Stimulated activated CD8-positive, alpha-beta memory T cell treated with anti-CD3 and anti-CD28 coated beads, Interleukin-2, amount 100 ng/mL, for 1 hour (primary cell): ENCODE results near the gene SYNJ1.
"Not testable (repeated sequence)": the region's sequence is repeated elsewhere in the genome, so short reads cannot be mapped to it uniquely, and the experiment has no call there.

Experiments
- DNase-seq, 2 donors: peaks; one replicate each; pipeline ENCODE4 v3.0.0-alpha.2; 2020; ENCODE audit warnings: low read depth in 2 of 2

The SYNJ1 gene, protein sequence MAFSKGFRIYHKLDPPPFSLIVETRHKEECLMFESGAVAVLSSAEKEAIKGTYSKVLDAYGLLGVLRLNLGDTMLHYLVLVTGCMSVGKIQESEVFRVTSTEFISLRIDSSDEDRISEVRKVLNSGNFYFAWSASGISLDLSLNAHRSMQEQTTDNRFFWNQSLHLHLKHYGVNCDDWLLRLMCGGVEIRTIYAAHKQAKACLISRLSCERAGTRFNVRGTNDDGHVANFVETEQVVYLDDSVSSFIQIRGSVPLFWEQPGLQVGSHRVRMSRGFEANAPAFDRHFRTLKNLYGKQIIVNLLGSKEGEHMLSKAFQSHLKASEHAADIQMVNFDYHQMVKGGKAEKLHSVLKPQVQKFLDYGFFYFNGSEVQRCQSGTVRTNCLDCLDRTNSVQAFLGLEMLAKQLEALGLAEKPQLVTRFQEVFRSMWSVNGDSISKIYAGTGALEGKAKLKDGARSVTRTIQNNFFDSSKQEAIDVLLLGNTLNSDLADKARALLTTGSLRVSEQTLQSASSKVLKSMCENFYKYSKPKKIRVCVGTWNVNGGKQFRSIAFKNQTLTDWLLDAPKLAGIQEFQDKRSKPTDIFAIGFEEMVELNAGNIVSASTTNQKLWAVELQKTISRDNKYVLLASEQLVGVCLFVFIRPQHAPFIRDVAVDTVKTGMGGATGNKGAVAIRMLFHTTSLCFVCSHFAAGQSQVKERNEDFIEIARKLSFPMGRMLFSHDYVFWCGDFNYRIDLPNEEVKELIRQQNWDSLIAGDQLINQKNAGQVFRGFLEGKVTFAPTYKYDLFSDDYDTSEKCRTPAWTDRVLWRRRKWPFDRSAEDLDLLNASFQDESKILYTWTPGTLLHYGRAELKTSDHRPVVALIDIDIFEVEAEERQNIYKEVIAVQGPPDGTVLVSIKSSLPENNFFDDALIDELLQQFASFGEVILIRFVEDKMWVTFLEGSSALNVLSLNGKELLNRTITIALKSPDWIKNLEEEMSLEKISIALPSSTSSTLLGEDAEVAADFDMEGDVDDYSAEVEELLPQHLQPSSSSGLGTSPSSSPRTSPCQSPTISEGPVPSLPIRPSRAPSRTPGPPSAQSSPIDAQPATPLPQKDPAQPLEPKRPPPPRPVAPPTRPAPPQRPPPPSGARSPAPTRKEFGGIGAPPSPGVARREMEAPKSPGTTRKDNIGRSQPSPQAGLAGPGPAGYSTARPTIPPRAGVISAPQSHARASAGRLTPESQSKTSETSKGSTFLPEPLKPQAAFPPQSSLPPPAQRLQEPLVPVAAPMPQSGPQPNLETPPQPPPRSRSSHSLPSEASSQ (N-terminal part only)

DNA sequence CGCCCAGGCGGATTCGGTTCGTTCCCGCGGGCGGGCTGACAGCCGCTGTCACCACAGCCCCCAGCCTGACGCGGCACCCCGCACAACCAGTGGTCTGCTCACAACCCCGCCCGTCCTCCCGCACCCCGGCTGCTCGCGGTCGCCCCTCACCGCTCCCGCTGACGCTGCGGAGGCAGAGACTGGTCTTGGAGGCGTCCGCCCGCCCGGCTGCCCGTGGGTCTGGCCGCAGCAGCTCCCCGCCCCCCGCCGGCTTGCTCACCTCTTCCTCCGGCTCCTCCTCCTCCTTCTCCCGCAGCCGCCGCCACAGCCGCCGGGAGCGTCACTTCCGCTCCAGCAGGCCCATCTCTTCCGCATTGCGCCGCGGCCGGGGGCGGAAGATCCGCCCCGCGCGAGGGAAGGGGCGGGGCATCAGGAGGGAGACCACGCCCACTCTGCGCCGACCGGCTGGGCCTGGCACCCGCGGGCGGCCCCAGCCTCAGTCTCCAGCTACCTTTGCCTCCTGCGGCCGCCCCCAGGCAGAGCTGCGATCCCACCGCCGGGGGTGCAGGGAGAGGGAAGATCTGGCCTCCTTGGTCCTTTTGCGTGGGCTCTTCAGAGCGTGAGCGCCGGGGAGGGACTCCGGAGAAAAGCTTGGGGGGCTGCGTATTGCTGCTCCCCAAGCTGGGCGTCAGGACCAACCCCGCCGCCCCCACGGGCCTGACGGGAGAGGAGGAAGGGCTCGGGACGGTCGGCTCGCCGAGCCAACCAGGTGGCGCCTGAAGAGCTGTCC is at the start of gene SYNJ1:
SYNJ1 (minus strand) TSS at position 327 of the 769 bp plus-strand sequence. CDS start 1,118 bp downstream, outside the sequence.
- peak; percentile 87 to 89 for DNase-seq

DNA sequence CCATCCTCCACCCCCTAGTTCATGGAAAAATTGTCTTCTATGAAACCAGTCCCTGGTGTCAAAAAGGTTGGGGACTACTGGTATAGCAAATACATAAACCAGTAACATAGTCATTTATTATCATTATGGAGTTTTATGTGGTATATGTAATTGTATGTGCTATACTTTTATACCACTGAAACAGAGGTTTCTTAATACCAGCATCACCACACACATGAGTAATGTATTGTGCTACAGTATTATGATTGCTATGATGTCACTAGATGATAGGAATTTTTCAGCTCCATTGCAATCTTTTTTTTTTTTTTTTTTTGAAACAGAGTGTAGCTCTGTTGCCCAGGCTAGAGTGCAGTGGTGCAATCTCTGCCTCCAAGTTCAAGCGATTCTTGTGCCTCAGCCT is 49.5 kb upstream of the SYNJ1 start:
- no peak for DNase-seq

DNA sequence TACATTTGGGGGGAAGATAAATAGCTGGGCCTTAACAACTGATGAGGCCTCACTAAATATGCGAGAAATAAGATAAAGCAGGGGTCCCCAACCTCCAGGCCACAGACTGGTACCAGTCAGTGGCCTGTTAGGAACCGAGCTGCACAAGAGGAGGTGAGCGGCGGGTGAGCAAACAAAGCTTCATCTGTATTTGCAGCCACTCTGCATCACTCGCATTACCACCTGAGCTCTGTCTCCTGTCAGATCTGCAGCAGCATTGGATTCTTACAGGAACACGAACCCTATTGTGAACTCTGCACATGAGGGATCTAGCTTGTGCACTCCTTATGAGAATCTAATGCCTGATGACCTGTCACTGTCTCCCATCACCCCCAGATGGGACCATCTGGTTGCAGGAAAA is 48.9 kb upstream of the SYNJ1 start:
- no peak for DNase-seq

DNA sequence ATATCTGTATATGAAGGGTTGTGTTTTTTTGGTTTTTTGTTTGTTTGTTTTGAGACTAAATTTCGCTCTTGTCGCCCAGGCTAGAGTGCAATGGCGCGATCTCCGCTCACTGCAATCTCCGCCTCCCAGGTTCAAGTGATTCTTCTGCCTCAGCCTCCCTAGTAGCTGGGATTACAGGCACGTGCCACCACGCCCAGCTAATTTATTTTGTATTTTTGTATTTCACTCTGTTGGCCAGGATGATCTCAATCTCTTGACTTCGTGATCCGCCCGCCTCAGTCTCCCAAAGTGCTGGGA is 45.2 kb upstream of the SYNJ1 start:
- not testable (repeated sequence) for DNase-seq

DNA sequence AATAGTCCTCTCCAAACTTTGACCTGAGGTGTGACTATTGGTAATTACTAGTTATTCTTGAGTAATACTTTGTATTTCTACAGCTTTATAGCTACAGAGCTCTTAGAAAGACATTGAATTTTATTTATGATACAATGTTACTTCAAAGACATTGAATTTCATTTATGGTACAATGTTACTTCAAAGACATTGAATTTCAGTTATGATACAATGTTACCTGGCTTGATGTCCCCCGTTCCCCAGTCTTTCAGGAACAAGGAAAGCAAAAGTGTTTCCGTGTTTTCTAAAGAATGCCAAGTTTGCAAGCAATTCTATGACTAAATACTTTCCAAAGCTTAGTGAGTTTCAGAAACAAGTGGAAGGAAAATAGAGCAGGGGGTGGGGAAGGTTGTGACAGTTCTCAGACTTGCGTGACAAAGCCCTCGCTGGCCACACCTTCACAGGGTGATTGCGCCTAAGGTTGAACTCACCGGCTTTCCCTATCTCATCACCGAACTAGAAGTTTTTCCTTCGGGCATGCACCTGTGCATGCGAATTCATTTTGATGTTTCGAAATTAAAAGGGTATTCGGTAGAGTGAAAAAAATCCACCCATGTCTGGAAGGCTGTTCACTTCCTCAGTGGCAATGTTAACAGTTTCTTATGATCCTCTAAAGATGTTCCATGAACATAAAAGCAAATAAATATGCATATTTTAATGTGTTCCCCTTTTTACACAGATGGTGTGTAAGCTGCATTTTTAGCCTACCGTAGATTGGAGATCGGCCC is 44.7 kb upstream of the SYNJ1 start:
- peak in 1 of 2 donors; percentile 30 for DNase-seq

DNA sequence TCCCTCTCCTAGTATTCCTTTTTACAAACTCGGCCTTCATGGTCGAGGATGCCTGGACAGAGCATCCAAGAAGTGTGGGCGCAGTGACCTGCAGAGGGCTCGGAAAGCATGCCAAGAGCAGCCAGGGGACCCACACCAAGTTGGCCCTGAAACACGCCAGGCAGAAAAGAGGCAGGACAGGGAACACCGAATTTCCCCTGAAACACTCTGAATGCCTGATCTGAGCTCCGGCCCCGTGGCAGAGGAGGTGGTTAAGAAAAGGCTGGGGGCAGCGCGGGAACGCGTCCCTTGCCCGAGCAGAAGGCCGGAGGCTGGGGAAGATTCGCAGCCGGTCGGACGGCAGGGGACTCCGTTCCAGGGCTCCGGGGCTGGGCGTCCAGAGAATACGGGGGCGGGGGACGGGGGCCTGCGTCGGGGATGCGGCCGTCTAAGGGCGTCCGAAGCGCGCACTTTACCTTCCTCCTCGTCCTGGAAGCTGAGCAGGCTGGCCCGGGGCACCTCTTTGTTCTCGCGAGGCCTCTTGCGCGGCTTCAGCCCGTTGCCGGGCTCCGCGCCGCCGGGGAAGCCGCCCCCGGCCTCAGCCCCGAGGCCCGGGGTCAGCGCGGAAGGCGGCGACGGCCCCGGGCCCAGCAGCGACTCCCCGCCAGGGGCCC is 43.2 kb upstream of the SYNJ1 start:
- DNase-seq: peak; percentile 3 to 9

DNA sequence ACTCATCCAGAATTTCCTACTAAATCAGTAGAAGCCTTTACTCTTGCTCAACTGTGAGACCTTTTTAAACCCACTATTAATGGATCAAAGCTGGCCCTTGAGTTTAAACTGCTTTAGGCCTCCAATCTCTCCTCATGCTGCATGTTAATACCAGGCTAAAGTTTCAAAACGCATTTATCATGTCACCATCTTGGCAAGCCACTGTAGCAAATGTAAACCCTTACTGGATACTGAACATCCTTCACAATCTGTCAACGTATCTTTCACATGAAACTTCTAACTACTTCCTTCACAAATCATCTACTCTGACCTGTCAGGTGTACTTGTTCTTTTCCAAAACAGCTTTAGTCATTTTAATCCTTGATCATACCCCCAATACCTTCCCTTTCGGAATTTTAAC is 40.7 kb upstream of the SYNJ1 start:
- no peak for DNase-seq

DNA sequence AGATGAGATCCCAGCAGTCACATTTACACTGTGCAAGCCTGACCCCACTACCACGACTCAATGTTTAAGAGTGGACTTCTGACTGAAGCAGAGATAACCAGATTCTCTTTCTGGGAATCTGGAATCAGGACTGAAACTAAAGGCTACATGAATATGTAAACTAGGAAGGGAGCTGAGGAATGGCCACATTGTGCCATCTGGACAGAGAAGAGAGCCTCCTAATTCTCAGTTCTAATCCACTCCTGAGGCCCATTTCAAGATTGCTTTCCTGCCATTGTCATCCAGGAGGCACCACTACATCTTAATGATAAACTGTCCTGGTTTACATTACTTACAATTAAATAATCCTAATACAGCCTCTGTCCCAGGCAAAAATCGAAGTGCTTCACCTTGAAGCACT is 37.2 kb upstream of the SYNJ1 start:
- DNase-seq: no peak

DNA sequence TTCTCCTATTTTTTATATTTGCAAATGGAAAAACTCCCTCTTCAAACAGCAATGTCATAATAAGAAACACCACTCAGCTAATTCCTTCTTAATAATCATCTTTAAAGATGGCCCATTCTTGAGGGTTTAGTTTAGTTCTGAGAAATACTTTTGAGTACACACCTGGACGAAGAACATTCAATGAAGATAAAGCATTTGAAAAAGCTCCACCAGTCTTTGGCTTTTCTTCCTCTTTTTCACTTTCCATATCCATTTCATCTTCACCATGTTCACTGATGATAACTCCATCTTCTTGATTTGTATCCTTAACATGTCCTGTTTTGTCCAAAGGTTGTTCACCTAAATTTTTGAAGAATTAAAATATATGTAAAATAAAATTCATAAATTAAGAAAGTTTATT is 36.4 kb upstream of the SYNJ1 start:
- no peak for DNase-seq

DNA sequence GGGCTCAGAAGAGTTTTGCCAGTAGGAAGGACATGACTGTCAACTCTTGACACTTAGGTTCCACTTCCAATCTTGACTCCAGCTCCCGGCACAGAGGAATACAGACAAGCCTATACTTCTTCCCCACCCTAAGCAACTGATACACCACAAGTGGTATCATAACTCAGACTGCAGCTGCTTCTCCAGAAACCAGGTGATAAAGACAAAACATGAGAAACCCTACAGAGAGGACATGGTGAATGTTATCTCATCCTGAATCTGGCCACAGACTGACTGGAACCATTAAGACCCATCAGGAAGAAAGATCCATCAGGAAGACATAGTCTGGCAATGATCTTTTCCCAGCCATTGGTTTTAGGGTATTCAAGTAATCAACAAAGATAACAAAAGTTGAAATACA is 30.0 kb upstream of the SYNJ1 start:
- no peak for DNase-seq

DNA sequence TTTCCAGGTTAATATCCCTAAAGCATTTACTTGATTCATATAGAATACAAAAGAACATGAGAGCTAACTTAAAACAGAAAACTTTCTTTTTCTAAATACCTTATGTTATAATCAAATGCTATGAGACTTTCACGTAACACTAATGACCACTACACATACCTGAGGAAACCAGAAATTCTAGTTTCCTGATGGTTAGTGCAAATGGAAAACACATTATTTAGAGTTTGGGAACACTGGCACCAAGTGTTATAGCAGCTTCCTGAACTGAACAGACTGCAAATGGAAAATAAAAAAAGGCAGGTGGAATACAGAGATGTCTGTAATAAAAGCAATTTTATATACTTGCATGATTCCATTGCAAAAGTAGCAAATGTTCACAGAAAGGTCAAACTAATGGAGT is 28.3 kb upstream of the SYNJ1 start:
- no peak for DNase-seq

DNA sequence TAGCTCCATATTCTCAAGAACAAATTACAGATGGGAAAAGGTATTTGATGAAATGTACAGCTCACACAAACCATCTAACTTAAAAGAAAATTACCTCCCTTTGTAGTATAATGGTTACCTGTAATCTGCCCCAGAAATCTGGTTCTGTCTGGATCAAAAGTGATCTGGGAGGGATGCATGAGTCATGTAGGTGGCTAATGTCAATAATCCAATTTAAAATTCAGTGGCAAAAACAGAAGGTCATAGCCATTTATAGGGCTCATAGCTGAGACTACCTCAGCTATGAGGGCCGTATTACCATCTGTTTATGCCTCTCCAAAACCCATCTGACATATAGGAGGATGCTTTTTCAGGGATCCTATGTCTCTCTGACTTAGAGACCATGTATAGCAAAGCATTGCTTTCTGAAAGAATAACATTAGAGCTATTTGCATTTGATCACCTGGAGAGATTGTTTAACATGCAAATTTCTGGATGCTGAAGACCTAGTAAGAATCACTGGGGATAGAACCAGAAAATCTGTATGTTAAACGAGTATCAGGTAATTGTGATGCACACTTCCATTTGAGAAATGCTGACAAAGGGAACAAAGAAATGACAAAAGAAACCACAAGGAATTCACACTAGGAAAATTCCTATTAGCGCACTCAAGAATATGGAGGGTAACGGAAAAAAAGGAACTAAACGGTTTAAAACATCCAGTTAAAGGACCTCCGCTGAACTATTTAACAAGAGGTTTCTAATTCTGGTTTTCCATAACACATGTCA is 26.2 kb upstream of the SYNJ1 start:
- DNase-seq: no peak

DNA sequence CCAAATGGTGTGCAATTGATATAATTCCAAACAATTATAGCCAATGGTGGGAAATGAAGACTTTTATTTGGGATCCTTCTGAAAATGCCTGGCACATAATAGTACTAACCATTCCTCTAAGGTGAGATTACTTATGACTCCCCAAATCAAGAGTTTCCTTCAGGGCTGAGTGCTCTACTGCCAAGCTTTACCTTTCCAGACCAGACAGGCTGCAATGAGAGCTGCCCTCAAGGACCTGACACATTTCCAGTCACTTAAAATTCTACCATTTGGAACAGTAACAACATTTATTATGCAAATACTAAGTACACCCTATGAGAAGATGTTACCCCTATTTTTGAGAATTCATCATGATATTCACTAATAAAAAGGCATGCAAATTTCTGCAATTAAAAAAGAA is 22.6 kb upstream of the SYNJ1 start:
- no peak for DNase-seq

DNA sequence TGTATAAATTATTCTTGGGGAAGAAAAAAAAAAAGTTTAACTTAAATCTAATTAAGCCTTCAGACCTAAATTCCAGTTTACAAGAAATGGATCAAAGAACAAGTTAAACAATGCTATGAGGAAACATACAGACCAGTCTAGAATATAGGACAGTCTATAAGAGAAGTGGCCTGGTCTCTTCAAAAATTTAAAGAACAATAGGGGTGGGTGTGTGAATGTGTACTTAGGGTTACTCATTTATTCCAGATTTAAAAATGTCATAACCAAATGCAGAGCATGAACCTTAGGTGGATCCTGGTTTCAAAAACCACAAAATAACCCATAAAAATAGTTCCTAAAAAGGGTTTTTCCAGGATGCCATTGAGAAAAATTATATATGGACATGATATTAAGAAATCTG is 21.8 kb upstream of the SYNJ1 start:
- no peak for DNase-seq

DNA sequence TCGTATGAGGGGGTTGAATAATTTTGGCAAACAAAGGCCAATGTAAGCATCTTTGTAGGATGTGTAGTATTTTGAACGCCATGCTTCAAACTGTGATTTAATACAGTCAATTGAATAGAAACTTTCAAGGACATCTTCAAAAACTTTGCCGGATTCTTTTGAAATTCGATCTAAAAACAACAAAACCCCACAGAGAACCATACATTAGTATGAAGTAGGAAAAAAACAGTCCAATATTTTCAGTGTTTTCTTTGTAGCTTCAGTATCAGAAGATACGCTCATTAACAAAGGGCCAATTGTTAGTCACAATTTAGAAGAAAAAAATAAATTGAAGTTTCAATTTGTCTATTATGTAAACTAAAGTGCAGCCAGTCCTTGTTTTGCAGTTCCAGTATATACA is 20.7 kb upstream of the SYNJ1 start:
- DNase-seq: no peak

DNA sequence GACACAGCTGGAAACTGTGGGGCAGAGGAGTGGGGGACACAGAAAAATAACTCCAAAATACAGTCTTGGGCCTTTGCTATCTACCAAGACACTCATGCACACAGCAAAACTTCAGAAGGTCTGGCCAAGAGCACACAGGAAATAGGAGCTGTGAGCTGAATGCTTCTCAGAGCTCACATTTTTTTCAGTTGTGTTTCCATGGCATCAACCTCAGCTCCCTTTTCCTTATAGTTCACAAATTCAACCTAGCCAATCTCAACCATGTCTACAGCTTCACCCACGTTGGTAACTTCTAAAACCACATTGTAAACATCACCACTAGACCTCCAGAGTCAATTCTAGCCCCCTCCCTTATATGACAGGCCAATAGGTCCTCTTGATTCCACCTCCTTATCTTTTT is 19.6 kb upstream of the SYNJ1 start:
- no peak for DNase-seq

DNA sequence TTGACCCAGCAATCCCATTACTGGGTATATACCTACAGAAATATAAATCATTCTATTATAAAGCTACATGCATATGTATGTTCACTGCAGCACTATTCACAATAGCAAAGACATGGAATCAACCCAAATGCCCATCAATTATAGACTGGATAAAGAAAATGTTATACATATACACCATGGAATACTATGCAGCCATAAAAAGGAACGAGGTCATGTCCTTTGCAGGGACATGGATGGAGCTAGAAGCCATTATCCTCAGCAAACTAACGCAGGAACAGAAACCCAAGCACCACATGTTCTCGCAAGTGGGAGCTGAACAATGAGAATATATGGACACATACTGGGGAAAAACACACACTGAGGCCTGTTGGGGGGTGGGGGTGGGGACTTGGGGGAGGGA is 18.9 kb upstream of the SYNJ1 start:
- not testable (repeated sequence) for DNase-seq

DNA sequence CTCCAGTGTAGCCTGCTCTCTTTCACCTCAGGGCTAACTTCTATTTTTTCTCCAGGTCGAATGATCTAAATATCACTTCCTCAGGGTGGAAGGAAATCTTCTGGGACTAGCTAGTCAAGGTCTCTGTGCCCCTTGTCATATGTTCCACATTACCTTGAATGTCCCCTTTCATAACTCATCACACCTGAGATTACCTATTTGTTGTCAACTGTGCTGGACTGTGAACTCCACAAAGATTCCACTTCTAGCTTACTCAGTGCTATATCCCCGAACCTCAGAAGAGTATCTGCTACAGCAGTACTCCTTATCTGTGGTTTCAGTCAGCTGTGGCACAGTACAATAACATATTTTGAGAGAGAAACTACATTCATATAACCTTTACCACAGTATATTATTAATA is 14.6 kb upstream of the SYNJ1 start:
- DNase-seq: no peak

DNA sequence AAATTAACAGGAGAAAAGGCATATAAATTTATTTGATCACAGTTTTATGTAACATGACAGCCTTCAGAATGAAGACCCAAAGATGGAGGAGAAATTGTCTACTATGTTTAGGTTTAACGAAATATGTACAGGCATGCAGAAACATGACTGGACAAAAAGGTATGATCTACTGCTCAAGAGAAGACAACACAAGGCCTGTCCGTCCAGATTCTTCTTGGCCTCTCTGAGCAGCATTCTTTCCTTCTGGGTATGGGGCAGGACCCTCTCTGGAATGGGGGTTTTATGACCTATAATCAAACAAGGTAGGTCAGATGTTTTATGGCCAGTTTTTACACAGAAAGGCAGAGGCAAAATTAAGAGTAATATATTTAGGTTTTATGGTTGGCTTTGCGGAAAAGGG is 13.5 kb upstream of the SYNJ1 start:
- DNase-seq: no peak
